T-helper 1 cell treated with Interleukin-12 subunit alpha and Interleukin-12 subunit beta and Interleukin-4 antibody, amounts not matched to agents 30 μg/mL and 1 μg/mL, for 36 hours (primary cell): Measurements from ENCODE around the gene TYRP1.

Experiments used
- H3K27ac Mint-ChIP-seq: one replicate; pipeline ENCODE4 v1.8.0; 2021; ENCODE audit warnings: mild to moderate bottlenecking, mixed read lengths
- H3K27me3 Mint-ChIP-seq: one replicate; pipeline ENCODE4 v1.8.0; 2021; ENCODE audit warnings: low read depth, mixed read lengths
- H3K36me3 Mint-ChIP-seq: one replicate; pipeline ENCODE4 v1.8.0; 2021; ENCODE audit warnings: low read depth, mixed read lengths
- H3K4me1 Mint-ChIP-seq: one replicate; pipeline ENCODE4 v1.8.0; 2021; ENCODE audit warnings: low read depth, mixed read lengths
- H3K4me3 Mint-ChIP-seq: one replicate; pipeline ENCODE4 v1.8.0; 2021; ENCODE audit warnings: mild to moderate bottlenecking, moderate library complexity, mixed read lengths
- H3K9me3 Mint-ChIP-seq: one replicate; pipeline ENCODE4 v1.8.0; 2021; ENCODE audit warnings: mixed read lengths

Gene TYRP1

GRCh38 chr9:12732971-12733370 lies 39.8 kb downstream of the TYRP1 start:
- H3K4me3 Mint-ChIP-seq = no peak overlapping the region
- H3K27me3 Mint-ChIP-seq = no peaks in the 10 kb centered on the region
- no peaks in the 10 kb centered on the region for H3K36me3 Mint-ChIP-seq
- peaks cover 10% of the 10 kb centered on the region for H3K9me3 Mint-ChIP-seq
- no peaks in the 10 kb centered on the region for H3K4me1 Mint-ChIP-seq
- H3K27ac Mint-ChIP-seq = no peak overlapping the region

GRCh38 chr9:12735665-12736064 lies 42.5 kb downstream of the TYRP1 start:
- Mint-ChIP-seq H3K36me3 (no peaks in the 10 kb centered on the region), H3K4me3 (no peak overlapping the region), H3K27ac (no peak overlapping the region), H3K9me3 (peaks cover 10% of the 10 kb centered on the region), H3K4me1 (no peaks in the 10 kb centered on the region), H3K27me3 (no peaks in the 10 kb centered on the region)

GRCh38 chr9:12737871-12738270 lies 44.7 kb downstream of the TYRP1 start:
- H3K4me3 Mint-ChIP-seq = no peak overlapping the region
- H3K27me3 Mint-ChIP-seq = no peaks in the 10 kb centered on the region
- H3K4me1 Mint-ChIP-seq = no peaks in the 10 kb centered on the region
- peaks cover 5% of the 10 kb centered on the region for H3K9me3 Mint-ChIP-seq
- H3K27ac Mint-ChIP-seq = no peak overlapping the region
- no peaks in the 10 kb centered on the region for H3K36me3 Mint-ChIP-seq

GRCh38 chr9:12739014-12739652 lies 45.9 kb downstream of the TYRP1 start:
- Mint-ChIP-seq H3K27ac (no peak overlapping the region), H3K36me3 (no peaks in the 10 kb centered on the region), H3K4me1 (no peaks in the 10 kb centered on the region), H3K9me3 (peaks cover 8% of the 10 kb centered on the region), H3K27me3 (no peaks in the 10 kb centered on the region), H3K4me3 (no peak overlapping the region)

- no peak overlapping the region for H3K4me3 Mint-ChIP-seq
- H3K36me3 Mint-ChIP-seq = no peaks in the 10 kb centered on the region
- no peak overlapping the region for H3K27ac Mint-ChIP-seq
- H3K4me1 Mint-ChIP-seq = no peaks in the 10 kb centered on the region
- H3K9me3 Mint-ChIP-seq = peaks cover 17% of the 10 kb centered on the region
- H3K27me3 Mint-ChIP-seq = no peaks in the 10 kb centered on the region
These were observed 47.7 kb downstream of the TYRP1 start for GRCh38 chr9:12740845-12741244.

- H3K27ac Mint-ChIP-seq = no peak overlapping the region
- no peaks in the 10 kb centered on the region for H3K27me3 Mint-ChIP-seq
- no peaks in the 10 kb centered on the region for H3K4me1 Mint-ChIP-seq
- no peak overlapping the region for H3K4me3 Mint-ChIP-seq
- no peaks in the 10 kb centered on the region for H3K36me3 Mint-ChIP-seq
- peaks cover 24% of the 10 kb centered on the region for H3K9me3 Mint-ChIP-seq
These were observed 54.8 kb downstream of the TYRP1 start for GRCh38 chr9:12748016-12748415.

GRCh38 chr9:12748954-12749353 lies 55.8 kb downstream of the TYRP1 start:
- Mint-ChIP-seq H3K4me3 (no peak overlapping the region), H3K4me1 (no peaks in the 10 kb centered on the region), H3K27me3 (no peaks in the 10 kb centered on the region), H3K9me3 (peaks cover 19% of the 10 kb centered on the region), H3K27ac (no peak overlapping the region), H3K36me3 (no peaks in the 10 kb centered on the region)

- H3K9me3 Mint-ChIP-seq = no peaks in the 10 kb centered on the region
- H3K4me3 Mint-ChIP-seq = no peak overlapping the region
- no peaks in the 10 kb centered on the region for H3K4me1 Mint-ChIP-seq
- H3K27me3 Mint-ChIP-seq = no peaks in the 10 kb centered on the region
- H3K36me3 Mint-ChIP-seq = no peaks in the 10 kb centered on the region
- H3K27ac Mint-ChIP-seq = no peak overlapping the region
These were observed 60.7 kb downstream of the TYRP1 start for GRCh38 chr9:12753931-12754330.

GRCh38 chr9:12759761-12760160 lies 66.6 kb downstream of the TYRP1 start:
- Mint-ChIP-seq H3K4me1 (no peaks in the 10 kb centered on the region), H3K36me3 (no peaks in the 10 kb centered on the region), H3K9me3 (no peaks in the 10 kb centered on the region)

More at GRCh38 chr9:12759761-12760160, 66.6 kb downstream of the TYRP1 start:
- no peak overlapping the region for H3K27ac Mint-ChIP-seq
- no peaks in the 10 kb centered on the region for H3K27me3 Mint-ChIP-seq
- H3K4me3 Mint-ChIP-seq = no peak overlapping the region
